IMR-90 (cell line): ENCODE results near the gene TTC28. TPM values are rescaled to one million over a fixed set of nuclear protein-coding genes. Genes with fewer than 3 reads are reported as not detected.

Source experiments
- ATAC-seq: fragments of 200-7000 bp; cut with Tn5 transposase; 2 replicates; pipeline ENCODE4 v1.9.1; 2020; ENCODE audit warnings: low read depth, mild to moderate bottlenecking, moderate library complexity
- BruUV-seq: library from RNA; stranded (reverse); fragments of 400-500 nt; replicated peaks from 2 replicates; lab custom pipeline; 2021; lab: Mats Ljungman, UMichigan
- CTCF ChIA-PET: fragments of 300-600 bp; formaldehyde crosslinking; extraction: SDS; loops from one replicate; lab custom pipeline; 2021; ENCODE audit warnings: antibody characterized with exemption; lab: Yijun Ruan, JAX
- POLR2A ChIA-PET: fragments of 300-600 bp; sonication (Branson Sonifier 250); formaldehyde crosslinking; loops from one replicate; lab custom pipeline; 2022; ENCODE audit warnings: antibody characterized with exemption; ENCODE audit not compliant: unreplicated experiment; lab: Charles Lee
- DNase-seq: peaks from one replicate; pipeline ENCODE4 v3.0.0; 2013
- H2AFZ ChIP-seq: replicated peaks from 2 replicates; pipeline ENCODE3; 2013; ENCODE audit warnings: low read length, mild to moderate bottlenecking; ENCODE audit not compliant: poor library complexity
- H2AK5ac ChIP-seq: 2 replicates; pipeline ENCODE4 v1.6.1; 2013; ENCODE audit warnings: low read depth, low read length, inconsistent platforms
- H2AK9ac ChIP-seq: replicated peaks from 2 replicates; pipeline ENCODE3; 2013; ENCODE audit warnings: mild to moderate bottlenecking, low read depth, low read length, moderate library complexity; ENCODE audit not compliant: poor library complexity
- H2BK120ac ChIP-seq: 2 replicates; pipeline ENCODE4 v1.6.1; 2013; ENCODE audit warnings: low read depth, low read length, inconsistent platforms
- H2BK15ac ChIP-seq: 3 replicates; pipeline ENCODE4 v1.6.1; 2013; ENCODE audit warnings: low read depth, low read length, inconsistent platforms
- H2BK20ac ChIP-seq: 2 replicates; pipeline ENCODE4 v1.6.1; 2013; ENCODE audit warnings: low read depth, mild to moderate bottlenecking, inconsistent platforms, low read length, moderate library complexity
- H2BK5ac ChIP-seq: 2 replicates; pipeline ENCODE4 v1.6.1; 2013; ENCODE audit warnings: mild to moderate bottlenecking, low read depth, low read length, inconsistent platforms; ENCODE audit not compliant: poor library complexity, severe bottlenecking
- H3K14ac ChIP-seq: replicated peaks from 2 replicates; pipeline ENCODE4 v1.6.1; 2013; ENCODE audit warnings: low read depth, low read length, inconsistent platforms
- H3K18ac ChIP-seq: 2 replicates; pipeline ENCODE4 v1.6.1; 2013; ENCODE audit warnings: low read depth, low read length, control low read depth
- H3K23ac ChIP-seq: 2 replicates; pipeline ENCODE4 v1.6.1; 2013; ENCODE audit warnings: low read depth, low read length, inconsistent platforms
- H3K27ac ChIP-seq: 2 replicates; pipeline ENCODE4 v1.5.1; 2013; ENCODE audit warnings: mild to moderate bottlenecking, control low read depth, low read length; ENCODE audit not compliant: insufficient read depth
- H3K27me3 ChIP-seq: 2 replicates; pipeline ENCODE4 v1.6.1; 2013; ENCODE audit warnings: low read length; ENCODE audit not compliant: control insufficient read depth, insufficient read depth
- H3K36me3 ChIP-seq: 2 replicates; pipeline ENCODE4 v1.6.1; 2013; ENCODE audit warnings: low read length, mixed read lengths; ENCODE audit not compliant: control insufficient read depth, insufficient read depth
- H3K4ac ChIP-seq: 2 replicates; pipeline ENCODE4 v1.6.1; 2013; ENCODE audit warnings: low read depth, low read length, inconsistent platforms
- H3K4me1 ChIP-seq: 2 replicates; pipeline ENCODE4 v1.6.1; 2013; ENCODE audit warnings: low read length, mixed read lengths; ENCODE audit not compliant: control insufficient read depth, insufficient read depth
- H3K4me2 ChIP-seq: 2 replicates; pipeline ENCODE4 v1.6.1; 2013; ENCODE audit warnings: low read depth, mild to moderate bottlenecking, control low read depth, low read length, moderate library complexity
- H3K4me3 ChIP-seq: 2 replicates; pipeline ENCODE4 v1.5.1; 2013; ENCODE audit warnings: low read depth, mild to moderate bottlenecking, control low read depth, low read length, moderate library complexity; ENCODE audit not compliant: insufficient read depth
- H3K56ac ChIP-seq: 2 replicates; pipeline ENCODE4 v1.6.1; 2013; ENCODE audit warnings: low read length, inconsistent platforms; ENCODE audit not compliant: insufficient read depth; ENCODE audit errors: extremely low read depth
- H3K79me1 ChIP-seq, 2 experiments: 2 replicates each; pipeline ENCODE4 v1.6.1; 2013; ENCODE audit warnings: low read length in 2 of 2, inconsistent platforms in 1 of 2, low read depth in 1 of 2
- H3K9ac ChIP-seq: 2 replicates; pipeline ENCODE4 v1.6.1; 2013; ENCODE audit warnings: low read depth, low read length, control low read depth
- H3K9me1 ChIP-seq: 2 replicates; pipeline ENCODE4 v1.6.1; 2013; ENCODE audit warnings: low read length, inconsistent platforms; ENCODE audit not compliant: insufficient read depth
- H3K9me3 ChIP-seq: 2 replicates; pipeline ENCODE4 v1.6.1; 2013; ENCODE audit warnings: low read length; ENCODE audit not compliant: control insufficient read depth, insufficient read depth
- H4K20me1 ChIP-seq: 2 replicates; pipeline ENCODE4 v1.6.1; 2013; ENCODE audit warnings: low read length, inconsistent platforms; ENCODE audit not compliant: insufficient read depth
- H4K5ac ChIP-seq: 2 replicates; pipeline ENCODE4 v1.6.1; 2013; ENCODE audit warnings: mild to moderate bottlenecking, low read depth, low read length, control low read depth
- H4K8ac ChIP-seq, 2 experiments: 2 replicates each; pipeline ENCODE4 v1.6.1; 2013; ENCODE audit warnings: low read depth in 2 of 2, low read length in 2 of 2, control low read depth in 1 of 2, inconsistent platforms in 1 of 2
- H4K91ac ChIP-seq: 2 replicates; pipeline ENCODE4 v1.6.1; 2013; ENCODE audit warnings: low read depth, low read length, inconsistent platforms; ENCODE audit not compliant: insufficient read depth
- BHLHE40 ChIP-seq: fragments of 150-350 bp; IDR thresholded peaks from 2 replicates; pipeline ENCODE4 v1.6.1; 2016; ENCODE audit warnings: mild to moderate bottlenecking, low read depth, low read length
- CEBPB ChIP-seq: IDR thresholded peaks from 2 replicates; pipeline ENCODE4 v1.6.1; 2012; ENCODE audit warnings: low read depth, low read length, improper control_type of control experiment
- POLR2A ChIP-seq: IDR thresholded peaks from 2 replicates; pipeline ENCODE4 v1.6.1; 2012; ENCODE audit warnings: mild to moderate bottlenecking, low read depth, low read length
- RAD21 ChIP-seq: IDR thresholded peaks from 2 replicates; pipeline ENCODE4 v1.6.1; 2012; ENCODE audit warnings: low read length, improper control_type of control experiment
- WGBS, 2 experiments: methylation state at CpG; one replicate each; pipeline versions ENCODE4 v1.1.5 to v1.1.7; 2013; ENCODE audit warnings: missing lambda C conversion rate in 2 of 2; ENCODE audit not compliant: insufficient read length in 1 of 2; ENCODE audit errors: extremely low coverage in 2 of 2; 5-methylcytosine and 5-hydroxymethylcytosine counted together
- dilution Hi-C: fragments of 300-500 bp; cut with HindIII; formaldehyde crosslinking; loops from one replicate; pipeline ENCODE4 v1.14.3; 2018; ENCODE audit warnings: low sequenced_read_pairs; ENCODE audit not compliant: unreplicated experiment
- in situ Hi-C: fragments of 300-500 bp; cut with MboI; formaldehyde crosslinking; loops from 3 replicates; pipeline ENCODE4 v1.14.3; 2019; ENCODE audit warnings: low sequenced_read_pairs, inconsistent platforms, mixed read lengths
- intact Hi-C: fragments of 100-400 bp; cut with micrococcal nuclease; formaldehyde crosslinking; loops from 2 replicates; pipeline ENCODE4 v1.10.0; 2022
- polyA plus RNA-seq, 3 experiments: library from polyadenylated mRNA; depleted of rRNA; stranded (reverse); fragments of >200 nt; gene quantifications; 2 replicates each; pipeline ENCODE4 v1.2.3, GENCODE V29; 2012; ENCODE audit warnings: low replicate concordance in 1 of 3
- total RNA-seq: library from RNA; depleted of rRNA; stranded (reverse); fragments of >200 nt; gene quantifications from 2 replicates; pipeline ENCODE4 v1.2.3, GENCODE V29; 2012

The TTC28 gene
- total and polyA plus RNA-seq, 2 of the 4 experiments (the other 2 are of a cell fraction), result 5.6 to 13.3 TPM

- no peak overlapping the region for H2AK9ac ChIP-seq
- DNase-seq (no peak), ATAC-seq (no peak)
- H3K4me2 ChIP-seq, result no peak overlapping the region
- in situ Hi-C loops (no loop called here), dilution Hi-C loops (no loop called here), intact Hi-C loops (no loop called here)
- H3K9ac ChIP-seq, result no peak overlapping the region
- H2AK5ac ChIP-seq, result no peak overlapping the region
- no peaks in the 10 kb centered on the region for H3K79me1 ChIP-seq
- H3K14ac ChIP-seq, result no peak overlapping the region
- no peaks in the 10 kb centered on the region for H3K9me3 ChIP-seq
- H4K91ac ChIP-seq, result no peak overlapping the region
- no CpG with 5 or more reads among the region's 1 CpG for WGBS, 2 experiments
- no peak overlapping the region for H3K23ac ChIP-seq
- H2AFZ ChIP-seq, result no peak overlapping the region
- ChIA-PET CTCF (interaction anchor here (0.6 kb wide), 1 partner anchor 53 kb away, joined by 3 read pairs; no protein-coding TSS in a partner anchor), POLR2A (no interaction called here)
- no peak overlapping the region for H3K4ac ChIP-seq
- H4K20me1 ChIP-seq, result no peaks in the 10 kb centered on the region
- H3K56ac ChIP-seq, result no peak overlapping the region
- H2BK120ac ChIP-seq, result no peak overlapping the region
- no peak for TF ChIP-seq BHLHE40
- TF ChIP-seq CEBPB, result no peak
- no peak for TF ChIP-seq POLR2A
- no peak for TF ChIP-seq RAD21
- H3K4me3 ChIP-seq, result no peak overlapping the region
- no peaks in the 10 kb centered on the region for H3K9me1 ChIP-seq
- H3K27me3 ChIP-seq, result no peaks in the 10 kb centered on the region
- H2BK15ac ChIP-seq, result no peak overlapping the region
- H3K36me3 ChIP-seq, result no peaks in the 10 kb centered on the region
- H3K4me1 ChIP-seq, result peaks cover 2% of the 10 kb centered on the region; the same call in 1 of the 2 replicates
- no peak overlapping the region for H2BK5ac ChIP-seq
- no peak overlapping the region for H3K18ac ChIP-seq
- H4K5ac ChIP-seq, result no peak overlapping the region
- H4K8ac ChIP-seq, result no peak overlapping the region
- no TSS peak for BruUV-seq
- no peak overlapping the region for H3K27ac ChIP-seq
- H2BK20ac ChIP-seq, result no peak overlapping the region
These were observed 346.6 kb downstream of the TTC28 start for GRCh38 chr22:28333088-28333487.
